PC-3 (cell line): ENCODE measurements around the gene PRRX1. TPM values are rescaled to one million over a fixed set of nuclear protein-coding genes. Genes with fewer than 3 reads are reported as not detected.

Experiments used
- ATAC-seq: fragments of 200-7000 bp; cut with Tn5 transposase; 2 replicates; pipeline ENCODE4 v1.9.1; 2020; ENCODE audit warnings: mild to moderate bottlenecking, moderate library complexity
- BruUV-seq: library from RNA; stranded (reverse); fragments of 400-500 nt; replicated peaks from 2 replicates; lab custom pipeline; 2021; lab: Mats Ljungman, UMichigan
- CTCF ChIA-PET: fragments of 300-600 bp; sonication (Branson Sonifier 250); formaldehyde crosslinking; loops from one replicate; lab custom pipeline; 2022; ENCODE audit warnings: antibody characterized with exemption; lab: Charles Lee
- POLR2A ChIA-PET: fragments of 300-600 bp; sonication (Branson Sonifier 250); formaldehyde crosslinking; loops from one replicate; lab custom pipeline; 2022; ENCODE audit warnings: antibody characterized with exemption; ENCODE audit not compliant: unreplicated experiment; lab: Charles Lee
- DNase-seq: peaks from one replicate; pipeline ENCODE4 v3.0.0-alpha.2; 2015
- H2AFZ ChIP-seq: fragments of 300-600 bp; sonication (generic); 2 replicates; pipeline ENCODE4 v1.6.0; 2016; ENCODE audit warnings: antibody characterized with exemption, low read length
- H3F3A ChIP-seq: fragments of 300-600 bp; sonication (generic); one replicate; pipeline ENCODE4 v1.6.0; 2017; ENCODE audit warnings: antibody characterized with exemption, low read length, control low read depth, mild to moderate bottlenecking; ENCODE audit not compliant: unreplicated experiment
- H3K27ac ChIP-seq: fragments of 300-600 bp; sonication (generic); 2 replicates; pipeline ENCODE4 v1.5.1; 2016; ENCODE audit warnings: mild to moderate bottlenecking, low read length
- H3K27me3 ChIP-seq: fragments of 300-600 bp; sonication (generic); 2 replicates; pipeline ENCODE4 v1.6.1; 2016; ENCODE audit warnings: low read length, mixed read lengths
- H3K36me3 ChIP-seq: fragments of 300-600 bp; sonication (generic); 2 replicates; pipeline ENCODE4 v1.6.1; 2016; ENCODE audit warnings: low read depth, mixed run types, low read length, mixed read lengths
- H3K4me1 ChIP-seq: fragments of 300-600 bp; sonication (generic); 2 replicates; pipeline ENCODE4 v1.5.1; 2016; ENCODE audit warnings: low read length; ENCODE audit not compliant: insufficient read depth
- H3K4me2 ChIP-seq: fragments of 300-600 bp; sonication (generic); 2 replicates; pipeline ENCODE4 v1.6.0; 2016; ENCODE audit warnings: low read length
- H3K4me3 ChIP-seq: fragments of 300-600 bp; sonication (generic); 2 replicates; pipeline ENCODE4 v1.5.1; 2016; ENCODE audit warnings: mild to moderate bottlenecking, low read length, mixed read lengths
- H3K79me2 ChIP-seq: fragments of 300-600 bp; sonication (generic); 2 replicates; pipeline ENCODE4 v1.6.1; 2017; ENCODE audit warnings: low read length, mixed read lengths
- H3K9ac ChIP-seq: fragments of 300-600 bp; sonication (generic); 2 replicates; pipeline ENCODE4 v1.6.0; 2016; ENCODE audit warnings: mild to moderate bottlenecking, low read length
- H3K9me2 ChIP-seq: fragments of 300-600 bp; sonication (generic); replicated peaks from 2 replicates; pipeline ENCODE4 v1.6.1; 2016; ENCODE audit warnings: mixed run types, low read length, mixed read lengths
- H3K9me3 ChIP-seq: fragments of 300-600 bp; sonication (generic); 2 replicates; pipeline ENCODE4 v1.6.1; 2016; ENCODE audit warnings: low read length, mixed read lengths
- H4K20me1 ChIP-seq: fragments of 300-600 bp; sonication (generic); 2 replicates; pipeline ENCODE4 v1.6.1; 2016; ENCODE audit warnings: low read length, mixed read lengths
- CTCF ChIP-seq: fragments of 300-600 bp; sonication (generic); conservative IDR thresholded peaks from 2 replicates; pipeline ENCODE4 v1.5.1; 2017; ENCODE audit warnings: antibody characterized with exemption, low read depth, mild to moderate bottlenecking, low read length
- EZH2 ChIP-seq: fragments of 300-600 bp; sonication (generic); IDR thresholded peaks from one replicate; pipeline ENCODE4 v1.6.1; 2017; ENCODE audit warnings: antibody characterized with exemption, mild to moderate bottlenecking, low read length; ENCODE audit not compliant: unreplicated experiment
- EZH2phosphoT487 ChIP-seq: fragments of 300-600 bp; sonication (generic); IDR thresholded peaks from 2 replicates; pipeline ENCODE4 v1.6.1; 2018; ENCODE audit warnings: mild to moderate bottlenecking, antibody characterized with exemption, low read length, borderline replicate concordance
- intact Hi-C: fragments of 100-400 bp; cut with micrococcal nuclease; formaldehyde crosslinking; loops from 2 replicates; pipeline ENCODE4 v1.9.0; 2023
- total RNA-seq: library from RNA; depleted of rRNA; stranded (reverse); fragments of >200 nt; gene quantifications from 2 replicates; pipeline ENCODE4 v1.2.3, GENCODE V29; 2014

PRRX1 gene
- total RNA-seq, 1 experiment from 2014 or later = not detected

DNA sequence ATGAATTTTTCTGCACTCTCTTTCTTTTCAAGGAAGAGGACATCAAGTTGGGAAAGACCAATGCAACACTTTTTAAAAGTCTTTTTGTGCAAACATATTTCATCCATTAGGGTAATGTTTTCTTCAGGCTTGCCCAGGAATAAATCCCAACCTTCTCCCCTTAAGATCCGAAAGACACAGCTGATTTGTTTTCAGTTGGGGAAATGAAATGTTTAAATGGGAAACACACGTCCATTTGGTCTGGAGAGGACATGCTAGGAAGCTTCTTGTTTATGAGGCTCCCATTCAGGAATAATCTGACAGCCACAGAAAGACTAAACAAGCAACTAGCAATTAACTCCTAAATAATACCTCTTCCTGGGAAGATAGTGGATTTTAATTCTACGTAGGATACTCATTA, 91.9 kb downstream of the PRRX1 start:
- no TSS peak for BruUV-seq
- ATAC-seq (no peak), DNase-seq (no peak)
- Histone ChIP-seq H3K9ac (no peak overlapping the region), H3K79me2 (no peaks in the 10 kb centered on the region), H3K27ac (no peak overlapping the region), H3K4me1 (no peaks in the 10 kb centered on the region), H2AFZ (no peak overlapping the region), H4K20me1 (no peaks in the 10 kb centered on the region), H3F3A (no peaks in the 10 kb centered on the region), H3K9me3 (no peaks in the 10 kb centered on the region), H3K4me2 (no peak overlapping the region), H3K36me3 (no peaks in the 10 kb centered on the region), H3K4me3 (no peak overlapping the region), H3K9me2 (no peaks in the 10 kb centered on the region), H3K27me3 (no peaks in the 10 kb centered on the region)
- TF ChIP-seq CTCF = no peak
- TF ChIP-seq EZH2phosphoT487 = no peak
- no peak for TF ChIP-seq EZH2
- POLR2A ChIA-PET = no interaction called here
- intact Hi-C loops = no loop called here
- CTCF ChIA-PET = no interaction called here

DNA sequence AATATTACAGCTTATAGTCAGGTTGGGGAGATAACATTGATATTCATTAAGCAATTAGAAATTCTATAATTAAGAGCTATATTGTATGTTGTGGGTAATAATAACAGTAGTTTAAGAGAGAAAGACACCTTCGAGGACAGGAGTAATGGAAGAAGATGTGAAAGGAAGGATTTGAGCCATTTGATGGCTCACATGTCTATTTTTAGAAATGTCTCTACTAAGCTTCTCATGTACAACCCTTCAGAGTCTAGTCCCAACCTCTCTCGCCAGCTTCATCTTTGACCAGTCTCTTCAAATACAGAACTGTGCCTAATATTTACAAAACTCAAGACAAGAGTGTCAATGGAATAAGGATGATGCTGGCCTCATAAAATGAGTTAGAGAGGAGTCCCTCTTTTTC, 95.1 kb downstream of the PRRX1 start:
- Histone ChIP-seq H3K4me1 (no peaks in the 10 kb centered on the region), H3K79me2 (no peaks in the 10 kb centered on the region), H3K36me3 (no peaks in the 10 kb centered on the region), H3F3A (no peaks in the 10 kb centered on the region), H3K4me3 (no peak overlapping the region), H3K4me2 (no peak overlapping the region), H3K27me3 (no peaks in the 10 kb centered on the region), H3K27ac (no peak overlapping the region), H4K20me1 (no peaks in the 10 kb centered on the region), H2AFZ (no peak overlapping the region), H3K9ac (no peak overlapping the region), H3K9me3 (no peaks in the 10 kb centered on the region), H3K9me2 (no peaks in the 10 kb centered on the region)
- ATAC-seq (no peak), DNase-seq (no peak)
- TF ChIP-seq EZH2phosphoT487 = no peak
- TF ChIP-seq EZH2 = no peak
- TF ChIP-seq CTCF = no peak
- BruUV-seq = no TSS peak
- CTCF ChIA-PET = no interaction called here
- intact Hi-C loops = no loop called here
- POLR2A ChIA-PET = no interaction called here

DNA sequence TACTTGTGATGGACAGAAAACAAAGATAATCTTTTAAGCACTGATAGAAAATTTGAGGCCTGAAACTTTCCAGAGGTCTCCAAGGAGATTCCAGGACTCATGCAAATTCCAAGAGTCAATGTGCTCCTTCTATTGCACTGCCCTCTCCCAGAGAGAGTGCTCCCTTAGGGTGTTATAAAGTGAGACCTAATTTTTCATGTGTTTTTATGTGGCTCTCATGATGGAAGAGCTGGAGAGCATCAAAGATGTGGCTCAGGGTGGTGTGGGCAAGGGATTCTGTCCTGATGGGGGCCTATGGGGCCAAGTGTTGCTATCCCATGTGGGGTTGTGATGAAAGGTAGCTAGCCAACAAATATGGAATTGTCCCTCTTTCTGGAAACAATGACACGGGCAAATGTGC, 101.3 kb downstream of the PRRX1 start:
- no TSS peak for BruUV-seq
- DNase-seq = no peak
- intact Hi-C loops = loop anchor here (1.0 to 2.0 kb wide), 3 partner anchors 76 to 836 kb away; no protein-coding TSS in a partner anchor

More for the DNA sequence above, 101.3 kb downstream of the PRRX1 start:
- Histone ChIP-seq H3F3A (no peaks in the 10 kb centered on the region), H3K27me3 (no peaks in the 10 kb centered on the region), H3K27ac (no peak overlapping the region), H3K4me1 (no peaks in the 10 kb centered on the region), H2AFZ (no peak overlapping the region), H3K79me2 (no peaks in the 10 kb centered on the region), H3K4me3 (no peak overlapping the region), H3K9me3 (no peaks in the 10 kb centered on the region), H3K36me3 (no peaks in the 10 kb centered on the region), H3K9me2 (no peaks in the 10 kb centered on the region), H3K4me2 (no peak overlapping the region), H3K9ac (no peak overlapping the region), H4K20me1 (no peaks in the 10 kb centered on the region)
- POLR2A ChIA-PET = no interaction called here
- CTCF ChIA-PET = interaction anchor here (0.7 kb wide), 2 partner anchors 760 to 801 kb away, joined by 3 to 4 read pairs; no protein-coding TSS in a partner anchor
- no peak for TF ChIP-seq CTCF
- no peak for ATAC-seq
